Measurements from ENCODE around the gene ANTXRL.
"Not testable (repeated sequence)": the region's sequence is repeated elsewhere in the genome, so short reads cannot be mapped to it uniquely, and the experiment has no call there.

DNA sequence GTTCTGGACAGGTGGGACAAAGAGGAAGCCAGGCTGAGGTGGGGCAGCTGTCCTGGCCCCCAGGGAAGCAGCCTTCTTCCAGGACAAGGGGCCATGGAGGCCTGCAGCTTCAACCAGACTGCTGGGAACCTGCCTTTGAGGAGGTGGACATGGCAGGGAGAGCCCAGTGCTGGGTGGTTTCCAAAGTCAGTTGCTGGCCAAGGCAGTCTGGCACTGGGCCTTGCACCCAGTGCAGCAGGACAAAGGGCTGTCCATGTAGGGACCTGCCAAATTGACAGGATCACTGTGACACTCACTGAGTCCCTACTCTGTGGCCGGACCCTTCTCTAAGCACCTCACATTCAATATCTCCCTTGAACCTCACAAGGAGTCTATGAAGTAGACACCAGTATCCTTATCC lies 90.2 kb downstream of the ANTXRL start:
- not testable (repeated sequence) for TF ChIP-seq POLR2A, POLR2AphosphoS5 (IDR thresholded peaks at IDR 0.05)
- TF ChIP-seq, protein P1, sequence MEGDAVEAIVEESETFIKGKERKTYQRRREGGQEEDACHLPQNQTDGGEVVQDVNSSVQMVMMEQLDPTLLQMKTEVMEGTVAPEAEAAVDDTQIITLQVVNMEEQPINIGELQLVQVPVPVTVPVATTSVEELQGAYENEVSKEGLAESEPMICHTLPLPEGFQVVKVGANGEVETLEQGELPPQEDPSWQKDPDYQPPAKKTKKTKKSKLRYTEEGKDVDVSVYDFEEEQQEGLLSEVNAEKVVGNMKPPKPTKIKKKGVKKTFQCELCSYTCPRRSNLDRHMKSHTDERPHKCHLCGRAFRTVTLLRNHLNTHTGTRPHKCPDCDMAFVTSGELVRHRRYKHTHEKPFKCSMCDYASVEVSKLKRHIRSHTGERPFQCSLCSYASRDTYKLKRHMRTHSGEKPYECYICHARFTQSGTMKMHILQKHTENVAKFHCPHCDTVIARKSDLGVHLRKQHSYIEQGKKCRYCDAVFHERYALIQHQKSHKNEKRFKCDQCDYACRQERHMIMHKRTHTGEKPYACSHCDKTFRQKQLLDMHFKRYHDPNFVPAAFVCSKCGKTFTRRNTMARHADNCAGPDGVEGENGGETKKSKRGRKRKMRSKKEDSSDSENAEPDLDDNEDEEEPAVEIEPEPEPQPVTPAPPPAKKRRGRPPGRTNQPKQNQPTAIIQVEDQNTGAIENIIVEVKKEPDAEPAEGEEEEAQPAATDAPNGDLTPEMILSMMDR (IDR thresholded peaks at IDR 0.05 in 8 of 11, conservative IDR thresholded peaks at IDR 0.05 in 3 of 11): not testable (repeated sequence)

Measured in spleen (tissue), 7 donors.